Lung microvascular endothelial cell (primary cell): ENCODE measurements around the gene MRM1. TPM values are rescaled to one million over a fixed set of nuclear protein-coding genes. Genes with fewer than 3 reads are reported as not detected.

Experiments used
- DNase-seq, 2 donors: peaks; one replicate each; pipeline versions ENCODE4 v3.0.0 to v3.0.0-alpha.2; 2010; ENCODE audit warnings: low read depth in 2 of 2
- total RNA-seq: library from RNA; depleted of rRNA; stranded (reverse); fragments of >200 nt; gene quantifications from 2 replicates; pipeline ENCODE4 v1.2.1, GENCODE V29; 2014

The MRM1 gene
- 2.0 and 4.4 TPM in 2 replicates for total RNA-seq

DNA sequence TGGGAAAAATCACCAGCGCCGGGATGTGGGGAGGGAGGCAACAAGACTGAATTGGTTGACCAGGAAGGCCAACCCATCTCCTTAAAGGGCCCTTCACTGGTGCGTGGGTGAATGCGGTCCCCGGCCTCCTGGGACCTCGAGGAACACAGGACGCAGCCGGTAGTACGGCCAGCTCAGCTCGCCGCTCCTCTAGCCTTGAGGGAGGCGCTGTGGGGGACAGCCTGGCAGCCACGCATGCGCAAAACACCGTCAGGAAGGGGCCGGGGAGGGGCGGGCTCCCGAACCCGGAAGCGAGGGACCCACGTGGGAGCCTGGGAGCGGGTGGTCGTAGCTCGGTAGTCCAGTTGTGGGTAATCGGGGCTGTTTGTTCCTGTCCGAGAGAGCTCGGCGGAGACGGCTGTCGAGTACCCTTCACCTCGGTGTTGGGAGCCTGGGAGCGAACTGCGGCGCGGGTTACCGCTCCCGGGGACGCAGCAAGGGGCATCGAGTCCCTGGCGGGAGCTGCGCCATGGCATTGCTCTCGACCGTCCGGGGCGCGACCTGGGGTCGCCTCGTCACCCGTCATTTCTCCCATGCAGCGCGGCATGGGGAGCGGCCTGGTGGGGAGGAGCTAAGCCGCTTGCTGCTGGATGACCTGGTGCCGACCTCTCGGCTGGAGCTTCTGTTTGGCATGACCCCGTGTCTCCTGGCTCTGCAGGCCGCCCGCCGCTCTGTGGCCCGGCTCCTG is at the start of gene MRM1:
TSS of gene MRM1 (plus strand) at position 281 of the 727 bp plus-strand sequence. CDS start at position 509, 228 bp downstream.
- peak; percentile 93 for DNase-seq

DNA sequence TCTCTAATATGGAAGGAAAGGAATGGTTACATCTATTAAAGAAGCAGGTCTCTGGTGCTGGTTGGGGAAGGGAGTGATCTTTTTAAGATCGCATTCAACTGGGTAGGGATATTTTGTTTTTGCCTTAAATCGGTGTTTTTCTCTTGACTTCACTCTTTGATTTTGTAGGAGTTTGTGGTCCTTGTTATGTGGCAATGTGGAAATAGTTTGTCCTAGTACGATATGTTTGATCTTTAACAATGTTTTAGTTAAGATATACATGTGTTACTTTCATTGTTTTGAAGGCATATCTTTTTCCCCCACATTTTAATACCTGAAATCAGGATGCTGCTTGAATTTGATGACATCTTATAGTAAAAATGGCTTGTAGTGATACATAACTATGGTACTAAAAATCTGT is 47.9 kb upstream of the MRM1 start:
- no peak for DNase-seq

GRCh38 chr17:36566081-36566480 is 35.3 kb upstream of the MRM1 start:
- DNase-seq: no peak

GRCh38 chr17:36575028-36575427 is 26.4 kb upstream of the MRM1 start:
- DNase-seq: no peak

DNA sequence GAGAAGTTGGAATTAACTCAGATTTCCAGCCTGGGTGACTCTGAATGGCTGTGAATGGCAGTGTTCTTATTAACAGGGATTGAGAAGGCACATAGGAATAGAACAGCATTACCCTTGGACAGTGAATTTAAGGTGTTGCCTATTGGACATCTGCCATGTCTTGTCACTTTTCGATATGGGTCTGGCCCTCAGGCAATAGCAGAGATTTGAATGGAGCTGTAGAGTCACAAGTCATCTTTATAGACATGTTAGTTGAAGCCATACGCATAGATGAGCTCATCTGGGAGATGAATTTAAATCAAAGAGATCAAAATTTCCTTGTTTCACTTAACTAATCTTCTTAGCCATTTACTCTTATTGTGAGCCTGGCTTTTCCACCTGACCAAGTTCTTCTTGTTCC is 24.6 kb upstream of the MRM1 start:
- no peak for DNase-seq

DNA sequence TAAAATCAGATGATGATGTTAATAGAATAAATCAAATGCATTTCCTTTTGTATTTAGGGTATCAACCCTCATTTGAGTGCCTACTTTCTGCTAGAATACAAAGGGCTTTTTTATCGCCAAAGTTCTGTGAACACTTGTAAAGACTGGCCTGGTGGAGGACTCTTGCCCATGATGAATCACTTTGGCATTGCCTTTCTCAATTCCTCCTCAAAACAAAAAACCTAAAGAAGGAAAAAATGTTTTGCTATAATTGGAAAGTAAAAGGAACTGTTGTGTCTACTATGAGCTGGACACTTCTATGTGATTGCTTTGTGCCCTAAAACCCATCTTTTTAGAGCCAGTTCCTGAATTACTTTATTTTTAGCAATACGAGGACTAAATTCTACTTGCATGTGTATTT is 22.7 kb upstream of the MRM1 start:
- no peak for DNase-seq

DNA sequence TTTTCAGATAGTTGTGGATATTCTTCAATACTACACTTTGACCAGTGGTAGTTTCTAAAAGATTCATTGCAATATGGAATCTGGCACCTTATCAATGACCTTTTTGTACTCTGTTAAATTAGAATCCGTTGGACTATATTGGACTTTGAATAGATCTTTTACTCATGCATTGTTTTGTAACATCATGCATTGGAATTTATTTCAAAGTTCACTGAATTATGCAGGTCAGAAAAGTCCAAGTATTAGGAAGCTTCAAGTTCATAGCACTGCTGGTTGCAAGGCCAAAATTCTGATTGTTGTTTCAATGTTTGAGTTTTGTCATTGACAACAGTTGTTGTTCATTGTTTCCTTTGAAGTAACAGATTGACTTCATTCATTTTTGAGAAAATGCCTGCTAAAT is 17.6 kb upstream of the MRM1 start:
- no peak for DNase-seq

- no peak for DNase-seq
Observed at GRCh38 chr17:36586138-36586537, 15.2 kb upstream of the MRM1 start.

- DNase-seq: no peak
Observed at GRCh38 chr17:36590082-36590481, 11.3 kb upstream of the MRM1 start.

DNA sequence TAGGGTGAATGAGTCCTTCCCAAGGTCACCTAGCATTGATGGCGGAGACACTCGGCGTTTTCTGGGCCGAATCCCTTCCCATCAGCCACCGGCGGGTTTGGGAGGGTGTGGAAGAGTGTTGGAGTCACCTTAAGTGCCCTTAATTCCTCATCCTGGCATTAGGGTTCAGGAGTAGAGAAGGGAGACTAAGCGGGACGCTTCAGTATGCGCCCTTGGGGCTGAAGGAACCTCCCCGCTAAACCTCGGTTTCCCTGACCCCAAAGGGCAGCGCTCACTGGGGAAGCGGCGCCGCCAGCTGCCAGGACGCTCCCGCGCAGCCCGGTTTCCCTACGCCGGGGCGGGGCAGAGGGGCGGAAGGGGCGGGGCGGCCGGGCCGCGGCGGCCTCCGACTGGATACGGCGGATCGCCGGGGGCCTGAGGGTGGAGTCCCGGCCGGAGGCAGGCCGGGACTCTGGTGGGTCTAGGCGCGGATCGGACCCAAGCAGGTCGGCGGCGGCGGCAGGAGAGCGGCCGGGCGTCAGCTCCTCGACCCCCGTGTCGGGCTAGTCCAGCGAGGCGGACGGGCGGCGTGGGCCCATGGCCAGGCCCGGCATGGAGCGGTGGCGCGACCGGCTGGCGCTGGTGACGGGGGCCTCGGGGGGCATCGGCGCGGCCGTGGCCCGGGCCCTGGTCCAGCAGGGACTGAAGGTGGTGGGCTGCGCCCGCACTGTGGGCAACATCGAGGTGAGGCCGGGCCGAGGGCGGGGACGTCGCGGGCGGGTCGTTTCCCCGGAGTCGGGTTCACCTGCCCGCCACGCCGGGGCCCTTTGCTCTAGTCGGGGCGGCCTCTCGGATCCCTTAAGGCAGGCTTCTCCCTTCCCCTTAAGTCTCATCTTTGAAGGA is 9.7 kb upstream of the MRM1 start, which contains the start of gene DHRS11:
TSS of gene DHRS11 (plus strand) at position 446 of the 882 bp plus-strand sequence. CDS start at position 577, 131 bp downstream.
- DNase-seq: peak; percentile 74 to 79

DNA sequence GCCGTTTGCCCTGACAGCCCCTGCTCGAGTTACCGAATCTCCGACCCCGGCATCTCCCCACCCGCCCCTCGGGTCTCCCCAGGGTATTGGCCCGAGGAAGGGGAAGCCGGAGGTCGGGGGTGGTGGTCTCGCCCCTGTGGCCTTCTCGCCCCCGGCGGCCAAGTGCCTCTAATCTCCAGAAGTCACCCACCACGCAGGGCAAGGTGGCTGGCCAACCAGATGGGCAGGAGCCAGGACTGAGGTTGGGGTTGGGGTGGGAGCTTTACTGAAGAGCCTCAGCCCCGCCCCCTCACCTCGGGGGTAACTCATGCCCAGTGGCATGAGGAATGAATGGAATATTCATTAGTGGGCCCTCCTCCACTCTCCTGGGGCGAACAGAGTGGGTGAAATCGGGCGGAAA is 9.1 kb upstream of the MRM1 start:
- DNase-seq: peak in 1 of 2 donors; percentile 9

- DNase-seq: no peak
Observed at GRCh38 chr17:36592716-36593321, 8.6 kb upstream of the MRM1 start.

DNA sequence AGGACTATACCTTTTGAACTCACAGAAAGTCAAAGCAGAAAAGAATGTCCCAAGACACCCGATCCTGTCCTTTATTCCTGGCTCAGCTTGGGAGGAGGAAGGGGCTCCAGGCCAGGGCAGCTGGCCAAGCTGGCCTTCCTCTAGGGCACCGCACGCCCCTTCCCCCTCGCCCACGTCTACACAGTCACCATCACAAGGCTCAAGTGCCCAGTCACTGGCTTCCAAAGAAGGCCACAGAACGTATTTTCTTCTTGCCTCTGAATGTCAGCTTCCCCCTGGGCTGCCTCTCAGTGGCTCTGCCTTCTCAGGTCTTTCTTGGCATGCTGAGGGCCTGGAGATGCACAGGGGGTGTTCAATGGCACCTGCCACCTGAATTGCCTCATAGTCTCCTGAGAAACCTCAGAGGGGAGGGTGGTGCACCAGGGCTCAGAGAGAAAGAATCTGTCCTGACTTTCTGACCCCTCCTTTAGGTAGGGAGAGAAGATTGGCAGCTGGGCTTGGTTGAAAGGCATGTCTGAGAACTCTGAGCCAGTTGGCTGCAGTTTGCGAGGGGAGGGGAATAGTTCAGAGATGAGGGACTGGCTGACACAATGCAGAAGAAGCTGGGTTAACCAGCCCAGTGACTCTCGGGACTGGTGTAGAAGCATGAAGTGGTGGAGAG is 7.6 kb upstream of the MRM1 start:
- DNase-seq: no peak

DNA sequence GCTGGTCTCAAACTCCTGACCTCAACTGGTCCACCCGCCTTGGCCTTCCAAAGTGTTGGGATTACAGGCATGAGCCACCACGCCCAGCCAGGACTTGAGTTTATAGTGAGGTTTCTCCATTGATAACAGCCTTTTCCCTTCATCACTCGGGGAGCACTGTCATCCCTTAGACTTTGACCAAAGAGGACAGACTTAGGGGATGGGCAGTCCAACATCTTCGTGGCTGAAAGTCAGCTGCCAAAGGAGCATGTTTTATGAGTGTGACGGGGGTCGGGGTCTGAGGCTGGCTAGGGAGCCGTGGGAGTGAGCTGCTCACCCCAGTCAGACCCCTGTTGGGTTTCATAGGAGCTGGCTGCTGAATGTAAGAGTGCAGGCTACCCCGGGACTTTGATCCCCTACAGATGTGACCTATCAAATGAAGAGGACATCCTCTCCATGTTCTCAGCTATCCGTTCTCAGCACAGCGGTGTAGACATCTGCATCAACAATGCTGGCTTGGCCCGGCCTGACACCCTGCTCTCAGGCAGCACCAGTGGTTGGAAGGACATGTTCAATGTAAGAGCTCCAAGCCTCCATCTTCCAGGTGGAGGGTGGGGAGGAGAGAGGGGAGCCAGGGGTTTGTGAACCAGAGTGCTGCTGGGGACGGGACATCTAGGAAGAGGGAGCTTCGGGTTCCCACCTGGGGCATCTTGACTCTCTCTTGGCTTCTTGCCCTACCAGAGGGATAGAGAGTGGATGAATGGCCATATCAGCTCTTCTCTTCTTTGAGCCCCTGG is 6.6 kb upstream of the MRM1 start:
- no peak for DNase-seq

- no peak for DNase-seq
Observed at GRCh38 chr17:36597226-36597625, 4.2 kb upstream of the MRM1 start.

- no peak for DNase-seq
Observed at GRCh38 chr17:36597866-36598777, 3.3 kb upstream of the MRM1 start.

DNA sequence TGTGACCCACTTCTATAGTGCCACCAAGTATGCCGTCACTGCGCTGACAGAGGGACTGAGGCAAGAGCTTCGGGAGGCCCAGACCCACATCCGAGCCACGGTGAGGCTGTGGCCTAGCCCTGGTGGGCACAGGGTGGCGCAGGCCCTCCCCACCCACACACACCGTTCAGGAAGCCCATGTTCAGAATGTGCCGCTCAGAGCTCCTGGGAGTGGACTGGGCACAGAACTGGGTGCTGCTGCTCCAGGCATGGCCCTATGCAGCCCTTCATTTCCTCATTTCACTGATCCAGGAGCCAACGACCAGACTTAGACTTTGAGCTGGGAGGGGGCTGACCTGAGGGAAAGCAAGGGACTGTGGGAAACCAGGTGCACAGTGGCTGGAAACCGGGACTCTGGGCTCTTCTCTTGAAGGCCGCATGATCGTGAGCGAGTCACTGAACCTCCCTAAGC is 2.4 kb upstream of the MRM1 start:
- no peak for DNase-seq

- no peak for DNase-seq
Observed at GRCh38 chr17:36599546-36600250, 1.7 kb upstream of the MRM1 start.

DNA sequence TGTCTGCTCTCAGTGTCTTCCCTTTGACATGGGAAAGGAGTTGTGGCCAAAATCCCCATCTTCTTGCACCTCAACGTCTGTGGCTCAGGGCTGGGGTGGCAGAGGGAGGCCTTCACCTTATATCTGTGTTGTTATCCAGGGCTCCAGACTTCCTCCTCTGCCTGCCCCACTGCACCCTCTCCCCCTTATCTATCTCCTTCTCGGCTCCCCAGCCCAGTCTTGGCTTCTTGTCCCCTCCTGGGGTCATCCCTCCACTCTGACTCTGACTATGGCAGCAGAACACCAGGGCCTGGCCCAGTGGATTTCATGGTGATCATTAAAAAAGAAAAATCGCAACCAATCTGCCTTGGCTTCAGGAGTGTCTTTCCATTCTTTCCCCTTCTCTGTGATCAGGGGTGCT is 918 bp upstream of the MRM1 start:
- DNase-seq: no peak
